GM12875 (cell line): ENCODE data around the gene H2BK1.

ENCODE experiments used
- H3K4me3 ChIP-seq: one replicate; pipeline ENCODE4 v1.5.1; 2011; ENCODE audit warnings: low read depth, low read length, control low read depth
- TF ChIP-seq, protein P1 (sequence below): IDR thresholded peaks from 2 replicates; pipeline ENCODE4 v1.5.1; 2011; ENCODE audit warnings: low read depth, mild to moderate bottlenecking, control low read depth, inconsistent platforms, low read length, moderate library complexity, borderline replicate concordance; ENCODE audit not compliant: insufficient read depth

H2BK1 gene

DNA sequence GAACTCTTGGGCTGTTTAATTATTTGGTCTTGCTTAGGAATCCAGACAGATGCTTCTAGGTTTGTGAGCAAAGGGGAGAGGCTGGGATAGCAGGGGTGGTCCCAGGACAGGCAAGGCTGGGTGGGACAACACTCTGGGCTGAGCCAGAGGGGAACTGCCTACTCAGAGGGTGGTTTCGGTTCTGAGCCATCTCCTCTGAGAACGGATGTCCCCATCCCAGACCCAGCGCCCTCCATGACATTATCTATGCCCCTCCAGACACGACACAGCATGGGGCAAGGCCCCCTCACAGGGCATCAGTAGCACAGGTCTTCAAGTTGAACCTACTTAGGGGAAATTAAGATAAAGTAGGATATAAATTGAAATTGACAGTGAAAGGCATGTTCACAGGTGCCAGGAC is 30.3 kb downstream of the H2BK1 start:
- H3K4me3 ChIP-seq: no peak overlapping the region
- TF ChIP-seq, protein P1, sequence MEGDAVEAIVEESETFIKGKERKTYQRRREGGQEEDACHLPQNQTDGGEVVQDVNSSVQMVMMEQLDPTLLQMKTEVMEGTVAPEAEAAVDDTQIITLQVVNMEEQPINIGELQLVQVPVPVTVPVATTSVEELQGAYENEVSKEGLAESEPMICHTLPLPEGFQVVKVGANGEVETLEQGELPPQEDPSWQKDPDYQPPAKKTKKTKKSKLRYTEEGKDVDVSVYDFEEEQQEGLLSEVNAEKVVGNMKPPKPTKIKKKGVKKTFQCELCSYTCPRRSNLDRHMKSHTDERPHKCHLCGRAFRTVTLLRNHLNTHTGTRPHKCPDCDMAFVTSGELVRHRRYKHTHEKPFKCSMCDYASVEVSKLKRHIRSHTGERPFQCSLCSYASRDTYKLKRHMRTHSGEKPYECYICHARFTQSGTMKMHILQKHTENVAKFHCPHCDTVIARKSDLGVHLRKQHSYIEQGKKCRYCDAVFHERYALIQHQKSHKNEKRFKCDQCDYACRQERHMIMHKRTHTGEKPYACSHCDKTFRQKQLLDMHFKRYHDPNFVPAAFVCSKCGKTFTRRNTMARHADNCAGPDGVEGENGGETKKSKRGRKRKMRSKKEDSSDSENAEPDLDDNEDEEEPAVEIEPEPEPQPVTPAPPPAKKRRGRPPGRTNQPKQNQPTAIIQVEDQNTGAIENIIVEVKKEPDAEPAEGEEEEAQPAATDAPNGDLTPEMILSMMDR: no peak

DNA sequence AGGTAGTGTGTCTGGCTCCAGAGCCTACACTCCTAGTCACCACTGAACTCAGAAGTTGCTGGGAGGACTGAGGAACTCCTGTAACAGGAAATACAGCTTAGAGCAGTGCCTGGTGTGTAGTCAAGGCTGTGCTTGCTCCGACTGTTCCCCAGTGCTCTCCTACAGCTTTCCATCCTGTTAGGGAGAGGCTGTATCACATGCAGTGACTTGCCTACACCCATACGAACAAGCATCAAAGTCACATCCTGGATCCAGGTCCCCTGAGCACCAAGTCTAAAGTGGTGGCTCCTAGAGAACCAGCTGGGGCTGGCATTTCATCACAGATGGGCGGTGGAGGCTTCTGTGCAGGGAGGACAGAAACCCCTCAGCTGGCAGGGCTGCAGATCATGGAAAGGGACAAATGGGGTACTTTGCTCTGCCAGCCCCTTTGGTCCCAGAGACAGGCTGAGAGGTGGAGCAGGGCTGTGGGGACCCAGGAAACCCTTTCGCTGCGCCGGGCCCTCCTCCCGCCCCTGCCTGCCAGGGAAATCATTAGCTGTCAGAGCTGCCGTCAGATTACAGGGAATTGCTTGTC is 30.9 kb downstream of the H2BK1 start:
- TF ChIP-seq, protein P1: no peak
- no peak overlapping the region for H3K4me3 ChIP-seq

DNA sequence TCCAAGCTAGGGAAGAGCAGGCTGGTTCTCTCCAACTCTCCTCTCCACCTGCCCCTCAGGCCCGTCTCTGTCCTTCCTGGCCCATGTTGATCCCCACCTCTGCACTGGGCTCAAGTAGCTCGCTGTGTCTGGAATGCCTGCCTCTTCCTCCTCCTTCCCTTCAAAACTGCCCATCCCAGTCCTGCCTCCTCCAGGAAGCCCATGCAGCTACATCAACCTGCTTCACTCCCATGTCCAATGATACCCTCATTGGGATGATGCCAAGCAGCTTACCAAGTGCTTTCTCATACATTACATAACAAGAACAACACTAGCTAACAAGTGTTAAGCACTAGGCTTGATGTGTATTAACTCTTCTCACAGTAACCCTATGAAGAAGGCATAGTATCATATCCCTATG is 31.5 kb downstream of the H2BK1 start:
- TF ChIP-seq, protein P1: no peak
- no peak overlapping the region for H3K4me3 ChIP-seq

DNA sequence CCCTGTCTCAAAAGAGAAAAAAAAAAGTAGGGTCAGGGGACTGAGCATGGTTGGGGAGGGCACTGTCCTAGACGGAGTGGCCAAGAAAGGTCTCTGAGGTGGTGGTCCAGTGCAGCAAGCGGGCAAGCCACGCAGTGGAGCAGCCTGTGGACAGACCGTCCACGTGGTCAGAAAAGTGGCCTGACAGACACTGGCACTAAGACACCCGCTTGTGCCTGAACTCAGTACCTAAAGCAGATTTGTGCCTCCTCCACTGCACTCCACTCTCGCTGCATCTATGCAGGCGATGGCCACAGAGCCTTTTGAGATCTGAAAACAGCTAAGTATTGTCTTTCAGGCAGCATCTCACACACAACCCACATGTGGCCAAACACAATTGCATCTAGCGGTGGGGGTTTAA is 32.1 kb downstream of the H2BK1 start:
- TF ChIP-seq, protein P1: no peak
- H3K4me3 ChIP-seq: no peak overlapping the region

DNA sequence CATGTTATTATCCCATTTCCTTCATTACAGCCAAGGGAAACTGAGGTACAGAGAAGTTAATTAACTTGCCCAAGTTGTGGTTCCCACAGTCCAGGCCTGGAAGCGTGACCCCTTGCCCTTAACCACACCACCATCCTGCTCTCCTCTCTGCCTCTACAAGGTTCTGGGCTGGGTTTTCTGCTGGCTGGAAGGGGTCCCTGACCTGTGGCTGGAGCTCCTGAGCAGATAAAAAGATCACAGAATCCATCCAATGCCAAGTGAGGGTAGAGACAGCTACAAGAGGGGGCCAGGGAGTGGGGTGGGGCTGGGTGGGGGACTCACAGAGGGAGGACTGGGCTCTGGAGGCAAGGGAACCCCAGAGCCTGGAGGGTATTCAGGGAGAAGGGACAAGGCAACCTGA is 33.0 kb downstream of the H2BK1 start:
- TF ChIP-seq, protein P1: no peak
- no peak overlapping the region for H3K4me3 ChIP-seq

DNA sequence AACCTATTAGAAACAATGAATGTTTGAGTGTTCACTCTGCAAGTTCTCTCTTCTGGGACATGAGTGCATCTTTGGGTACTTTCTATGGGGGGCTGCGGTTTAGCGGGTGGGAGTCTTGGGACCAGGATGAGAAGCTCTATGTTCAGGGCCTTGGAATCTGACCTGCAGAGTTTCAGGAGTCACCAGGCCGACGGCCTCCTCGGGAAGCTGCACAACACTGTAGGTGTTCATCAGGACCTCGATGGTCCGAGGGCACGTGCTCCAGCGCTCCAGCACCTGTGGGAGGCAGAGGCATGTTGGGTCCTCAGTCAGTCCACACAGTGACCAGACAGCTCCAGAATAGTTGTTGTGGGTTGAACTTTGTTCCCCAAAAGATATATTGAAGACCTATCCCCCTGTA is 33.9 kb downstream of the H2BK1 start:
- TF ChIP-seq, protein P1: no peak
- no peak overlapping the region for H3K4me3 ChIP-seq

DNA sequence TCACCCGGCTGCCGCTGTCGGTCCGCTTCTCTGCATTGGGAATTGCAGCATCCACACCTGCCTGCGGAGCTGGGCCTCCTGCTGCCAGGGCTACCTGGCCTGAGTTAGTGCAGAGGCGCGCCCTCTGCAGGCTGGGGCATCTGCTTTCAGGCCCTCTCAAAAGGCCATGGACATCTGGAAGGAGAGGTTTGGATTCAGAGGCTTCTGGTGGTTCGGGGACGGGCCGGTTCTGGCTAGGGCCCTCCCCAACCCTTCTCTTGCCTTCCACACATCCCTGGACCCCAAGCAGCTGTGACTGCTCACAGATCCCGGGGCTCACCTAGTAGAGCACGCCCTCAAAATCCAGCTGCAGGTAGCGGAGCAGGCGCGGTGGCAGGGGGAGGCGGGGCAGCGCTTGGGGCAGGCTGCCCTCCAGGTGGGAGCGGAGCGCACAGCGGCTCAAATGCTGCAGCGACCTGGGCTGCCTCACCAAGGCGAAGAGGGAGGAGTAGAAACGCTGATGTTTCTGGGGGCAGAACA is 34.4 kb downstream of the H2BK1 start:
- H3K4me3 ChIP-seq: no peak overlapping the region
- TF ChIP-seq, protein P1: no peak
